Epithelial cell of esophagus (primary cell): ENCODE results near the gene GPC5.
"Not testable (repeated sequence)": the region's sequence is repeated elsewhere in the genome, so short reads cannot be mapped to it uniquely, and the experiment has no call there.

ENCODE experiments used
- DNase-seq: peaks from one replicate; pipeline ENCODE4 v3.0.0; 2010; ENCODE audit warnings: low read depth
- H3K4me3 ChIP-seq: 2 replicates; pipeline ENCODE4 v1.5.1; 2011; ENCODE audit warnings: mild to moderate bottlenecking, low read length, control low read depth
- TF ChIP-seq, protein P1 (sequence below): IDR thresholded peaks from 2 replicates; pipeline ENCODE4 v1.5.1; 2011; ENCODE audit warnings: low read depth, mild to moderate bottlenecking, low read length, control low read depth, inconsistent platforms; ENCODE audit not compliant: insufficient read depth; ENCODE audit errors: missing control alignments

Gene GPC5

DNA sequence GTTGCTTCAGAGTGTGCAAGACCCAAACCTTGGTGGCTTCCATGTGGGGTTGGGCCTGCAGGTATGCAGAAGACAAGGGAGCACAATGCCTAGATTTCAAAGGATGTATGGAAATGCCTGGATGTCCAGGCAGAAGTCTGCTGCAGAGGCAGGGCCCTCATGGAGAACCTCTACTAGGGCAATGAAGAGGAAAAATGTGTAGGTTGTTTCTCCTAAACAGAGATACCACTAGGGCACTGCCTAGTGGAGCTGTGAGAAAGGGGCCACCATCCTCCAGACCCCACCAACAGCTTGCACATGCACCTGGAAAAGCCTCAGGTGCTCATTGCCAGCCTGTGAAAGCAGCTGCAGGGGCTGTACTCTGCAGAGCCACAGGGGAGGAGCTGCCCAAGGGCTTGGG lies 1295.6 kb downstream of the GPC5 start:
- no peak for DNase-seq
- no peak overlapping the region for H3K4me3 ChIP-seq
- TF ChIP-seq, protein P1, sequence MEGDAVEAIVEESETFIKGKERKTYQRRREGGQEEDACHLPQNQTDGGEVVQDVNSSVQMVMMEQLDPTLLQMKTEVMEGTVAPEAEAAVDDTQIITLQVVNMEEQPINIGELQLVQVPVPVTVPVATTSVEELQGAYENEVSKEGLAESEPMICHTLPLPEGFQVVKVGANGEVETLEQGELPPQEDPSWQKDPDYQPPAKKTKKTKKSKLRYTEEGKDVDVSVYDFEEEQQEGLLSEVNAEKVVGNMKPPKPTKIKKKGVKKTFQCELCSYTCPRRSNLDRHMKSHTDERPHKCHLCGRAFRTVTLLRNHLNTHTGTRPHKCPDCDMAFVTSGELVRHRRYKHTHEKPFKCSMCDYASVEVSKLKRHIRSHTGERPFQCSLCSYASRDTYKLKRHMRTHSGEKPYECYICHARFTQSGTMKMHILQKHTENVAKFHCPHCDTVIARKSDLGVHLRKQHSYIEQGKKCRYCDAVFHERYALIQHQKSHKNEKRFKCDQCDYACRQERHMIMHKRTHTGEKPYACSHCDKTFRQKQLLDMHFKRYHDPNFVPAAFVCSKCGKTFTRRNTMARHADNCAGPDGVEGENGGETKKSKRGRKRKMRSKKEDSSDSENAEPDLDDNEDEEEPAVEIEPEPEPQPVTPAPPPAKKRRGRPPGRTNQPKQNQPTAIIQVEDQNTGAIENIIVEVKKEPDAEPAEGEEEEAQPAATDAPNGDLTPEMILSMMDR = no peak

DNA sequence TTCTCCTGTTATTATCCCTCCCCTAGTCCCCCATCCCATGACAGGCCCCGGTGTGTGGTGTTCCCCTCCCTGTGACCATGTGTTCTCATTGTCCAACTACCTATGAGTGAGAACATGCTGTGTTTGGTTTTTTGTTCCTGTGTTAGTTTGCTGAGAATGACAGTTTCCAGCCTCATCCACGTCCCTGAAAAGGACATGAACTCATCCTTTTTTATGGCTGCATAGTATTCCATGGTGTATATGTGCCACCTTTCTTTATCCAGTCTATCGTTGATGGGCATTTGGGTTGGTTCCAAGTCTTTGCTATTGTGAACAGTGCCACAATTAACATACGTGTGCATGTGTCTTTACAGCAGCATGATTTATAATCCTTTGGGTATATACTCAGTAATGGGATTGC lies 1297.4 kb downstream of the GPC5 start:
- not testable (repeated sequence) for H3K4me3 ChIP-seq, DNase-seq

DNA sequence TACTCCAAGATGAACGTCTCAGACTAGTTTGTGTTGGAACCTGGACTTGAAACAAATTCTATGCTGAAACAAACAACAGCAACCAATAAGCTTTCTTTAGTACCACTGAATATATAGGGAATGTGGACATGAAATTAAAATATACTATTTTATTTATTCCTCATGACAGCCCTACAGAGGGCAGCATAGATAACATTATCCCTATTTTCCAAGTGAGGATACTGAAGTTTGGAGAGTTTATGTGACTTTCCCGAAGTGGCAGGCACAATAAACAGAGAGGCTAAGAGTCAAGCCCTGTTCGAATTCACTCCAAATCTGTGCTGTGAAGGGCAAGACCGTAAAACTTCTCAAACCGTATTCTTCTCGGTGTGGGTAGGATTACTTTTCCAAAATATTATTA lies 1318.3 kb downstream of the GPC5 start:
- TF ChIP-seq, protein P1 = peak; percentile 19
- peak; percentile 2 for DNase-seq
- H3K4me3 ChIP-seq = no peak overlapping the region

DNA sequence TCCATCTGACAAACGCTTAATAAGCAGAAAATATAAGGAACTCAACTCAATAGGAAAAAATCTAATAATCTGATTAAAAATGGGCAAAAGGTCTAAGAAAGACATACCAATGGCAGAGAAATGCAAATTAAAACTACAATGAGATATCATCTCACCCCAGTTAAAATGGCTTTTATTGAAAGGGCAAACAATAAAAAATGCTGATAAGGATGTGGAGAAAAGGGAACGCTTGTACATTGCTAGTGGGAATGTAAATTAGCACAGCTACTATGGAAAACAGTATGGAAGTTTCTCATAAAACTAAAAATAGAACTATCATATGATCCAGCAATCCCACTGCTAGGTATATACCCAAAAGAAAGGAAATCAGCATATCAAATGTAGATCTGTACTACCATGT lies 1319.4 kb downstream of the GPC5 start:
- H3K4me3 ChIP-seq = no peak overlapping the region
- TF ChIP-seq, protein P1 = no peak
- DNase-seq = no peak

DNA sequence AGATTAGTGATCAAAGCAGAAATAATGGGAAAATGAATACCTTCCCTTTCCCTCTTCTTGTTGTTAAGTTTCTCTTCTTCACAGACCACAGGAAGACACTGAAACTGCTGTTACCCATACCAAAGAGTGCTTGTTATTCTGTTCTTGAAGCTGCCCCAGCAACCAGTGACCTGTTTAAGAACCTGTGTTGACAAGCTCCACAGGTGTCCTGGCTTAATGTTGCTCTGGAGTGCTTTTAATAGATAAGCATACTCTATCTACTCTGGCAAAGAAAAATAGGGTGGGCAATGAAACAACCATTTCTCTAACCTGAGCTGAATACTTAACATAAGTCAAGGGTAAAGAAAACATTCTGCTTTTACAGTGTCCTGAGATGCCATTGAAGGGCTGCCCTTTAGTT lies 1321.4 kb downstream of the GPC5 start:
- peak; percentile 1 for DNase-seq
- no peak overlapping the region for H3K4me3 ChIP-seq
- TF ChIP-seq, protein P1 = no peak

DNA sequence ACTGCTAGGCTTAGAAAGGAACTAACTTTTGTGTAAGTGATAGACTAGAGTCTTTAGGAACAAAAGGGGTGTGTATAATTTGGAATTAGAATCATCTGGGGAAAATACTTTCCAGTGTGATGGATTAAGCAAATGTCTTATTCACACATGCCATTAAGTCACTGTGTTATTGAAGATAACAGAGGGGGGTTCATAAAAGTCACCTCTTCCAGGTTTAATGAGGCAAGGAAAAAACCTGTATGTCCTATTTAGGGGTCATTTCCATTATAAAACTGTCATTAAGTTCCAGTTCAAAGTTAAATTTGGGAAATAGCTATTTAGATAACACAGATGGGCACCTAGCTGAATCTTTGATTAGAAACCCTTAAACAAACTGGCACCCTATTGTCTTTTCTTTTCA lies 1323.2 kb downstream of the GPC5 start:
- TF ChIP-seq, protein P1 = no peak
- H3K4me3 ChIP-seq = no peak overlapping the region
- DNase-seq = no peak

DNA sequence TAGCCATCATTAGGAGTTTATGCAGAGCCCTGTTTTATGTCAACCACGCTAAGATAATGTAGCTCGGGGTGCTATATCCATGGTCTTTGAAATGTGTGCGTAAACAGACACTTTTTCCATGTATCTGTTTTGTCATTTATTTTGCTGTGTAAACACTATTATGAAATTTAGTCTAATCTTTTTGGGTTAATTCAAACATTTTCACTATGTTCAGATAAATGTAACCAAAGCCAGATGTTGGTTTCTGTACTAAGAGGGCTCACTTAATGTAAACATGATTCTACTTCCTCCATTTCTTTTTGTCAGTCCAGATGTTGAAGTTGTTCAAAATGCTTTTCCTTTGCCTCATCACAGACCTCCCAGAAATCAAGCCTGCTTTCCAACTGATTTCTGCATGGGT lies 1328.7 kb downstream of the GPC5 start:
- no peak overlapping the region for H3K4me3 ChIP-seq
- DNase-seq = no peak
- TF ChIP-seq, protein P1 = no peak

DNA sequence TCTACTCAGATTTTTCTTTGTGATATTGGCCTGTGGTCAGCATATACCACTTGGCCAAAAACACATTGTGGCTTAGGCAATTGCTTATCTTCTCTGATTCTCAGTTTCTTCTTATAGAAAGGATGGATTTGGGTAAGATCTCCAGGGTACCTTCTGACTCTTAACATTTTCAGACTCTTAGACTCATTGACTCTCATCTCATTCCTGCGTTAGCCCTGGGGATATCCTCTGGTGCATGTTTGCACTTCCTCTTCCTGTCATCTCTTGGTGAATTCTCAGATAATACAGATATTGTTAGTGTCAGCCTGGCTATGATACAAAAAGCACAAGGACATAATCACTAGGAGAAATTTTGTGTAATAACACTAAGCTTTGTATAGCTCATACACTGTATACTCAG lies 1335.6 kb downstream of the GPC5 start:
- TF ChIP-seq, protein P1 = no peak
- H3K4me3 ChIP-seq = no peak overlapping the region
- no peak for DNase-seq
